Osteocyte (in vitro differentiated cells): Measurements from ENCODE around the gene SRSF7. TPM values are rescaled to one million over a fixed set of nuclear protein-coding genes. Genes with fewer than 3 reads are reported as not detected.

ENCODE experiments used
- DNase-seq: peaks from one replicate; pipeline ENCODE4 v3.0.0; 2021; ENCODE audit warnings: mixed read lengths; ENCODE audit not compliant: unreplicated experiment; ENCODE audit errors: extremely low spot score
- H3K27ac Mint-ChIP-seq: one replicate; pipeline ENCODE4 v1.8.0; 2021; ENCODE audit warnings: mild to moderate bottlenecking, mixed read lengths; ENCODE audit not compliant: unreplicated experiment
- H3K27me3 Mint-ChIP-seq: one replicate; pipeline ENCODE4 v1.8.0; 2021; ENCODE audit warnings: mixed read lengths; ENCODE audit not compliant: unreplicated experiment
- H3K36me3 Mint-ChIP-seq: one replicate; pipeline ENCODE4 v1.8.0; 2021; ENCODE audit warnings: mixed read lengths; ENCODE audit not compliant: unreplicated experiment
- H3K4me1 Mint-ChIP-seq: one replicate; pipeline ENCODE4 v1.8.0; 2021; ENCODE audit warnings: mixed read lengths; ENCODE audit not compliant: unreplicated experiment
- H3K4me3 Mint-ChIP-seq: one replicate; pipeline ENCODE4 v1.8.0; 2021; ENCODE audit warnings: mild to moderate bottlenecking, moderate library complexity, mixed read lengths; ENCODE audit not compliant: unreplicated experiment
- H3K9me3 Mint-ChIP-seq: one replicate; pipeline ENCODE4 v1.8.0; 2021; ENCODE audit warnings: mixed read lengths; ENCODE audit not compliant: unreplicated experiment
- total RNA-seq: library from RNA; stranded (reverse); gene quantifications from 2 replicates; pipeline ENCODE4 v1.2.1, GENCODE V29; 2021
- TF ChIP-seq, protein P1 (sequence below): fragments of 200-600 bp; sonication (generic); IDR thresholded peaks from 2 replicates; pipeline ENCODE4 v1.5.0; 2021; ENCODE audit warnings: antibody characterized with exemption, mild to moderate bottlenecking, moderate library complexity

Gene SRSF7
- total RNA-seq, 1 donor from 2014 or later = 103 TPM

DNA sequence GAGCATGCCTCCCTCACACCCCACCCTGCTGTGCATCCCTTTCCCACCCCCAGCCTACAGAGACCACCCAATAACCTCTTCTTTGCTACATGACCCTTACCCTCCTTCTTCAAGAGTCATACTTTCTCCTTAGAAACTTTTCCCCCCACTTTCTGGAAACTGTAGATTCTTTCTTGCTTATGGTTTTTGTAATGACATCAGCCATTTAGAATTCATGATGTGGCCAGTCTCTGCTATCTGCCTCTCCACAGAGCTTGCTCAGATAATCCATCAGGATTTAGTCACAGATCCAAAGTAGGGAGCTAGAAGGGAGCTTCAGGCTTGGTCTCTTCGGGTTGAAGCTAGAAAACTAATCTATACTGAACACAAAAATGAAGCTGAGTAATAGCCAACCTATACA is 48.7 kb downstream of the SRSF7 start:
- Mint-ChIP-seq H3K36me3 (no peaks in the 10 kb centered on the region), H3K9me3 (no peaks in the 10 kb centered on the region), H3K4me3 (no peak overlapping the region), H3K27me3 (no peaks in the 10 kb centered on the region), H3K4me1 (peaks cover 6% of the 10 kb centered on the region), H3K27ac (no peak overlapping the region)
- no peak for DNase-seq
- TF ChIP-seq, protein P1, sequence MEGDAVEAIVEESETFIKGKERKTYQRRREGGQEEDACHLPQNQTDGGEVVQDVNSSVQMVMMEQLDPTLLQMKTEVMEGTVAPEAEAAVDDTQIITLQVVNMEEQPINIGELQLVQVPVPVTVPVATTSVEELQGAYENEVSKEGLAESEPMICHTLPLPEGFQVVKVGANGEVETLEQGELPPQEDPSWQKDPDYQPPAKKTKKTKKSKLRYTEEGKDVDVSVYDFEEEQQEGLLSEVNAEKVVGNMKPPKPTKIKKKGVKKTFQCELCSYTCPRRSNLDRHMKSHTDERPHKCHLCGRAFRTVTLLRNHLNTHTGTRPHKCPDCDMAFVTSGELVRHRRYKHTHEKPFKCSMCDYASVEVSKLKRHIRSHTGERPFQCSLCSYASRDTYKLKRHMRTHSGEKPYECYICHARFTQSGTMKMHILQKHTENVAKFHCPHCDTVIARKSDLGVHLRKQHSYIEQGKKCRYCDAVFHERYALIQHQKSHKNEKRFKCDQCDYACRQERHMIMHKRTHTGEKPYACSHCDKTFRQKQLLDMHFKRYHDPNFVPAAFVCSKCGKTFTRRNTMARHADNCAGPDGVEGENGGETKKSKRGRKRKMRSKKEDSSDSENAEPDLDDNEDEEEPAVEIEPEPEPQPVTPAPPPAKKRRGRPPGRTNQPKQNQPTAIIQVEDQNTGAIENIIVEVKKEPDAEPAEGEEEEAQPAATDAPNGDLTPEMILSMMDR = no peak

GRCh38 chr2:38701542-38701941 is 49.6 kb downstream of the SRSF7 start:
- H3K4me3 Mint-ChIP-seq = no peak overlapping the region
- TF ChIP-seq, protein P1 = no peak
- H3K4me1 Mint-ChIP-seq = peaks cover 6% of the 10 kb centered on the region
- no peaks in the 10 kb centered on the region for H3K36me3 Mint-ChIP-seq
- no peaks in the 10 kb centered on the region for H3K9me3 Mint-ChIP-seq
- no peak for DNase-seq
- H3K27ac Mint-ChIP-seq = no peak overlapping the region
- H3K27me3 Mint-ChIP-seq = no peaks in the 10 kb centered on the region

GRCh38 chr2:38700881-38701458 is 50.2 kb downstream of the SRSF7 start:
- H3K27ac Mint-ChIP-seq = no peak overlapping the region
- no peak for DNase-seq
- peaks cover 6% of the 10 kb centered on the region for H3K4me1 Mint-ChIP-seq
- no peak overlapping the region for H3K4me3 Mint-ChIP-seq
- TF ChIP-seq, protein P1 = no peak
- H3K27me3 Mint-ChIP-seq = no peaks in the 10 kb centered on the region
- no peaks in the 10 kb centered on the region for H3K36me3 Mint-ChIP-seq
- no peaks in the 10 kb centered on the region for H3K9me3 Mint-ChIP-seq

DNA sequence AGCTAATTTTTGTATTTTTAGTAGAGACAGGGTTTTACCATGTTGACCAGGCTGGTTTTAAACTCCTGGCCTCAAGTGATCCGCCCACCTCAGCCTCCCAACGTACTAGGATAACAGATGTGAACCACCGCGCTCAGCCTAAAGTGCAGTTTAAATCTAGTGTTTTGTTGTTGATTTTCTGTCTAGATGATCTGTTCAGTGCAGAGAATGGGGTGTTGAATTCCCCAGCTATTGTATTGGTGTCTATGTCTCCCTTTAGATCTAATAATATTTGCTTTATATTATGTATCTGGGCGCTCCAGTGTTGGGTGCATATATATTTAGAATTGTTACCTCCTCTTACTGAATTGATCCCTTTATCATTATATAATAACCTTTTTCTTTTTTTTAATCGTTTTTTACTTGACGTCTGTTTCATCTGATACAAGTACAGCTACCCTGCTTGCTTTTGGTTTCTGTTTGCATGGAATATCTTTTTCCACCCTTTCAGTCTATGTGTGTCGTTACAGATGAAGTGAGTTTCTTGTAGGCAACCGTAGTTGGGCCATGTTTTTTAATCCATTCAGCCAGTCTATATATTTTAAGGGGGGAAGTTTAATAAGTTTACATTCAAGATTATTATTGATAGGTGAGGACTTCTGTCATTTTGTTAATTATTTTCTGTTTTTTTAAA is 50.9 kb downstream of the SRSF7 start:
- Mint-ChIP-seq H3K4me1 (peaks cover 6% of the 10 kb centered on the region), H3K9me3 (no peaks in the 10 kb centered on the region), H3K4me3 (no peak overlapping the region)

GRCh38 chr2:38698467-38699003 is 52.6 kb downstream of the SRSF7 start:
- no peaks in the 10 kb centered on the region for H3K27me3 Mint-ChIP-seq
- no peak for DNase-seq
- H3K4me3 Mint-ChIP-seq = no peak overlapping the region
- H3K4me1 Mint-ChIP-seq = peaks cover 6% of the 10 kb centered on the region
- no peaks in the 10 kb centered on the region for H3K9me3 Mint-ChIP-seq
- H3K36me3 Mint-ChIP-seq = no peaks in the 10 kb centered on the region
- H3K27ac Mint-ChIP-seq = no peak overlapping the region
- TF ChIP-seq, protein P1 = no peak

More for the DNA sequence above, 50.9 kb downstream of the SRSF7 start:
- Mint-ChIP-seq H3K27ac (no peak overlapping the region), H3K27me3 (no peaks in the 10 kb centered on the region), H3K36me3 (no peaks in the 10 kb centered on the region)
- TF ChIP-seq, protein P1 = no peak
- no peak for DNase-seq
